Suppressor macrophage treated with lipopolysaccharide for 4 hours (primary cell): ENCODE data around the gene VRK2.
A peak's percentile ranks its signal among the peaks of the same experiment; 100 is the strongest.
"Not testable (repeated sequence)": the region's sequence is repeated elsewhere in the genome, so short reads cannot be mapped to it uniquely, and the experiment has no call there.

Experiments
- DNase-seq: peaks from one replicate; pipeline ENCODE4 v3.0.0-alpha.2; 2020

VRK2 gene

GRCh38 chr2:58055033-58055786 is 8.6 kb downstream of the VRK2 start:
- no peak for DNase-seq

- DNase-seq = no peak
These were observed 9.7 kb downstream of the VRK2 start for GRCh38 chr2:58056192-58056916.

- DNase-seq = no peak
These were observed 11.3 kb downstream of the VRK2 start for GRCh38 chr2:58057707-58058530.

GRCh38 chr2:58063641-58064040 is 17.0 kb downstream of the VRK2 start:
- DNase-seq = no peak

- no peak for DNase-seq
These were observed 17.5 kb downstream of the VRK2 start for GRCh38 chr2:58064086-58064485.

- DNase-seq = no peak
These were observed 18.6 kb downstream of the VRK2 start for GRCh38 chr2:58065248-58065647.

GRCh38 chr2:58067001-58067400 is 20.4 kb downstream of the VRK2 start:
- DNase-seq = no peak

GRCh38 chr2:58070765-58071164 is 24.2 kb downstream of the VRK2 start:
- no peak for DNase-seq

- DNase-seq = no peak
These were observed 25.5 kb downstream of the VRK2 start for GRCh38 chr2:58072102-58072501.

GRCh38 chr2:58073008-58073407 is 26.4 kb downstream of the VRK2 start:
- DNase-seq = no peak

GRCh38 chr2:58073751-58074150 is 27.1 kb downstream of the VRK2 start:
- DNase-seq = no peak

- DNase-seq = no peak
These were observed 34.4 kb downstream of the VRK2 start for GRCh38 chr2:58081000-58081399.

GRCh38 chr2:58089081-58089480 is 42.5 kb downstream of the VRK2 start:
- DNase-seq = no peak

- not testable (repeated sequence) for DNase-seq
These were observed 46.2 kb downstream of the VRK2 start for GRCh38 chr2:58092772-58093171.

- DNase-seq = no peak
These were observed 50.4 kb downstream of the VRK2 start for GRCh38 chr2:58097025-58097424.

GRCh38 chr2:58098254-58099095 is 51.9 kb downstream of the VRK2 start:
- peak; percentile 8 for DNase-seq

GRCh38 chr2:58099096-58099769 is 52.6 kb downstream of the VRK2 start:
- no peak for DNase-seq

GRCh38 chr2:58101500-58101899 is 54.9 kb downstream of the VRK2 start:
- DNase-seq = peak; percentile 12

- DNase-seq = peak; percentile 4
These were observed 60.3 kb downstream of the VRK2 start for GRCh38 chr2:58106896-58107295.

- peak; percentile 96 for DNase-seq
These were observed 61.5 kb downstream of the VRK2 start for GRCh38 chr2:58107803-58108710.

GRCh38 chr2:58109481-58109880 is 62.9 kb downstream of the VRK2 start:
- peak; percentile 30 for DNase-seq
